Epithelial cell of esophagus (primary cell): ENCODE data around the gene KIF13A.

Experiments
- DNase-seq: peaks from one replicate; pipeline ENCODE4 v3.0.0; 2010; ENCODE audit warnings: low read depth
- H3K4me3 ChIP-seq: 2 replicates; pipeline ENCODE4 v1.5.1; 2011; ENCODE audit warnings: mild to moderate bottlenecking, low read length, control low read depth
- TF ChIP-seq, protein P1 (sequence below): IDR thresholded peaks from 2 replicates; pipeline ENCODE4 v1.5.1; 2011; ENCODE audit warnings: low read depth, mild to moderate bottlenecking, low read length, control low read depth, inconsistent platforms; ENCODE audit not compliant: insufficient read depth; ENCODE audit errors: missing control alignments

The KIF13A gene

DNA sequence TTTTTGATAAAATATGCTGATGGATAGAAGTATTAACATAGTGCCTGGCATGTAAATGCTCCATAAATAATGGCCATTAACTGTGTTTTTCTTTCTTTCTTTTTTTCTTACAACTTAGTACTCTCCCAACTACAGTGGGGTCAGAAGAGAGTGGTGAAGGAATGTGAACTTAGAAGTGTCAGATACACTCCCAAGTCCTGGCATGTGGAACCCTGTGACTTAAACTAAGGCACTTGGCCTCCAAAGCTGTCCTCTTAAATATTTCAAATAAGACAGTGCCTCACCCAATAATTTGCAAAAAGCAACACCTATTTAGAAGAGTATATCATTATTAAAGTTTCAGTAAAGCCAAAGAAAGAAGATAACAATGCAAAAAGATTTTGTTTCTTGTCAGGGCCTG lies 151.7 kb downstream of the KIF13A start:
- no peak for DNase-seq
- no peak overlapping the region for H3K4me3 ChIP-seq
- TF ChIP-seq, protein P1, sequence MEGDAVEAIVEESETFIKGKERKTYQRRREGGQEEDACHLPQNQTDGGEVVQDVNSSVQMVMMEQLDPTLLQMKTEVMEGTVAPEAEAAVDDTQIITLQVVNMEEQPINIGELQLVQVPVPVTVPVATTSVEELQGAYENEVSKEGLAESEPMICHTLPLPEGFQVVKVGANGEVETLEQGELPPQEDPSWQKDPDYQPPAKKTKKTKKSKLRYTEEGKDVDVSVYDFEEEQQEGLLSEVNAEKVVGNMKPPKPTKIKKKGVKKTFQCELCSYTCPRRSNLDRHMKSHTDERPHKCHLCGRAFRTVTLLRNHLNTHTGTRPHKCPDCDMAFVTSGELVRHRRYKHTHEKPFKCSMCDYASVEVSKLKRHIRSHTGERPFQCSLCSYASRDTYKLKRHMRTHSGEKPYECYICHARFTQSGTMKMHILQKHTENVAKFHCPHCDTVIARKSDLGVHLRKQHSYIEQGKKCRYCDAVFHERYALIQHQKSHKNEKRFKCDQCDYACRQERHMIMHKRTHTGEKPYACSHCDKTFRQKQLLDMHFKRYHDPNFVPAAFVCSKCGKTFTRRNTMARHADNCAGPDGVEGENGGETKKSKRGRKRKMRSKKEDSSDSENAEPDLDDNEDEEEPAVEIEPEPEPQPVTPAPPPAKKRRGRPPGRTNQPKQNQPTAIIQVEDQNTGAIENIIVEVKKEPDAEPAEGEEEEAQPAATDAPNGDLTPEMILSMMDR, result no peak

DNA sequence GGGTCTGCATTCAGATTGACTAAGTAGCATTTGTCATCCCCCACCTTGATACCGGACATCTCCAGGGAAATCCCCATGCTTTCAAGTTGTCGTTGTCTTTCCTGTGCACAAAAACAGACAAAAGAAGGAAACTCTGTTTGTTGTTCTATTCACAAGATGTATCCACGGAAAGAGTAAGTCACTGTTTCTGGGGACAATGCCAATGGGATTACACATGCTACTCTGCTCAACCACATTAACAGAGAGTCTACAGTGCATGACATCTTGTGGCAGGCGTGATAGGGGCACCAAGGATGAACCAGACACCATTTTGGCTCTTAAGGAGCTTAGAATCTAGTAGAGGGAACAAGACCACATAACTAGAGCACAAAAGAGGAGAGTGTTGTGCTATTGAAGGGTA lies 156.3 kb downstream of the KIF13A start:
- TF ChIP-seq, protein P1, result no peak
- no peak for DNase-seq
- no peak overlapping the region for H3K4me3 ChIP-seq

DNA sequence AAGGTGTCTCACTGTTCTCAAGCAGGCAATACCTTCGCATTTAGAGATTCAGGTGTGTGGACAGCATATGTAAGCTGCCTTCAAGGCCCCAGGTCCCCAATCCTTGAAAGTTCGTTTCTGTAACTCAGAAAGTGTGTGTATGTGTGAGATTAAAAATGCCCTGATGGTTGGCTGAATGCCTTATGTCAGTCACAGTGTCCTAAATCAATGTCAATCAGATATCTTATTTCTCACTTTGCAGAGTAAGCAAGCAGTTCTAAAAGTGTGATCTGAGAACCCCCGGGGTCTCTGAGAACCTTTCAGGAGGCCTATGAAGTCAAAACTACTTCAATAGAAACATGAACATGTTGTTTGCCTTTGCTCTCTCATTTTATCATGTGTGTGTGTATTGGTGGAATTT lies 157.5 kb downstream of the KIF13A start:
- no peak for DNase-seq
- H3K4me3 ChIP-seq, result no peak overlapping the region
- TF ChIP-seq, protein P1, result no peak

DNA sequence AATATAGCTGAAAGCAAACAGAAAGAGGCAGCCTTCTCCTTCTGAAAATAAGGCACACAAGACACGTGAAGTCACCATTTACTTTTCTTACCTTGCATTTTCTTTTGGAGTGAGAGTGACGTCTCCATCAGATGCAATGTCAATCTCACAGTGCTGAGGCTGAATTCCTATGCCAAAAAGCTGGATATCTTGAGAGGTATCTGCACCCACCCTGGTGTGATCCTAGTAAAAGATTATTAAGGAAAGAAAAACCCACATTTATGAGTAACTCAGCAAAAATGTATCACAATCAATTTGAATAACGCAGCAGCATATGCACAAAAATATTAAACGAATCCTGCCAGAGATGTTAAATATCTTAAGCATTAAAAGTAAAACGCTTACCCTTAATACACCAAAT lies 159.3 kb downstream of the KIF13A start:
- no peak overlapping the region for H3K4me3 ChIP-seq
- TF ChIP-seq, protein P1, result no peak
- DNase-seq, result no peak

DNA sequence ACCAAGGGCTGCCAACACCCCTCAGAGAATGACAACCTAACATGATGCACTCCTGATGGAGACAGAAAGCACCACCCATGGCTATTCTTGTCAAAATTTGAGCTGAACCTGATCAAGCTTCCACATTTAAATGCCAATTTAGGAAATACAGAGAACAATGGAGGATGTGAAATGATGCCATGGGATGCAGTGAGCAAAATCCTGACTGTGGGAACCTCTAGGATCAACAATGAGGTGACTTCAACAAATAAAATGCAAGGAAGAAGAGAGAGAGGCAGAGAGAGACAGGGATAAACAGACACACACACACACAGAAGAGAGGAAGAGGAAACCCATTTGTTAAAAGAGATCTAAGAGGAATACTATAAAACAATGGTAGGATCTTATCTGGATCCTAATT lies 161.1 kb downstream of the KIF13A start:
- H3K4me3 ChIP-seq, result no peak overlapping the region
- no peak for DNase-seq
- TF ChIP-seq, protein P1, result no peak

DNA sequence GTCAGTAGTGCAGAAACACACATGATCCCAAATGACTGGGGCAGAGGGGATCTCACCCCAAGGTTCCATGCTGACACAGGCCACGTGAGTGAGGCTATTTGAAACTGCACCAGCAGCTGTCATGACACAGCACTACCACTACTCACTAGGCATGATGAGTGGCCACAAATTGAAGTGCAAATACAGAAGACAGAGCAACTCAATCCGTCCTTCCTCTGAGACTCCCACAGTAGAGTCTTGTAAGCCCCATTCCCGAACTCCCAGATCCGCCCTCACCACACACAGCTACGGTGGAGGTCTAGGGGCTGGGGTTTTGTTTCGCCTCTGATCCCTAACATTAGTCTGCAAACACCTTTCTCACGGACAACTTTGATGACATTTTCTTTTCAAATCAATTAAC lies 167.4 kb downstream of the KIF13A start:
- no peak overlapping the region for H3K4me3 ChIP-seq
- TF ChIP-seq, protein P1, result no peak
- peak; percentile 1 for DNase-seq

DNA sequence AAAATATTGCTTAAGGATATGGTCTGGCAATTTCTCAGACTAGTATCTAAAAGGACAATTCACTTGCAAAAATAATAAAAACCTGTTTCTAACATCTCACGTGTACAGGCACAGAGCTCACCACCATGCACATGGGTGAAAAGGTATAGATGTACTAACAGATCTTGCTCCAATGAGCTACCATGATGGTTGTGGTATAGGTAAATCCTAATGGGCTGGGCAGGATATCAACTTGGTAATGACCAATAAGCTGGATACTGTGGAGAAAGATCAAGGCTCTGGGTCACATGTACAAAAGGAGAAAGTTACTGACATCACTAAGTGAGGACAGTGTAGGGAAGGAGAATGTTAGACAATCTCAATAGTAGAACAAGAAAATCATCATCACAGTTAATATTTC lies 169.7 kb downstream of the KIF13A start:
- TF ChIP-seq, protein P1, result no peak
- no peak for DNase-seq
- no peak overlapping the region for H3K4me3 ChIP-seq
